K562 (cell line): Measurements from ENCODE around the gene TMED4. TPM values are rescaled to one million over a fixed set of nuclear protein-coding genes. Genes with fewer than 3 reads are reported as not detected.

Source experiments
- ATF7 ChIP-seq: fragments of 450-650 bp; IDR thresholded peaks from 2 replicates; pipeline ENCODE4 v1.7.1; 2014; ENCODE audit warnings: mild to moderate bottlenecking, moderate library complexity
- E4F1 ChIP-seq: fragments of 250-450 bp; sonication (Bioruptor Pico); IDR thresholded peaks from 2 replicates; pipeline ENCODE4 v1.5.0; 2021; ENCODE audit warnings: mild to moderate bottlenecking, borderline replicate concordance
- GABPB1 ChIP-seq: sonication (generic); formaldehyde crosslinking; IDR thresholded peaks from 2 replicates; pipeline ENCODE4 v1.8.0; 2022; ENCODE audit warnings: mild to moderate bottlenecking, missing genetic modification reagents
- HMG20B ChIP-seq: fragments of 250-450 bp; sonication (Bioruptor Pico); IDR thresholded peaks from 2 replicates; pipeline ENCODE4 v1.5.0; 2021; ENCODE audit warnings: mild to moderate bottlenecking
- ID3 ChIP-seq, 2 experiments: fragments of 250-450 bp in 1 of 2; fragments of 450-650 bp in 1 of 2; sonication (Bioruptor Pico) in 1 of 2; IDR thresholded peaks; 2 replicates each; pipeline versions ENCODE4 v1.6.1 to v1.8.0; 2016 to 2021; ENCODE audit warnings: mild to moderate bottlenecking in 2 of 2, moderate library complexity in 2 of 2, missing compliant biosample characterization in 1 of 2, missing genetic modification characterization in 1 of 2
- IRF9 ChIP-seq: fragments of 450-650 bp; IDR thresholded peaks from 2 replicates; pipeline ENCODE4 v1.6.1; 2016; ENCODE audit warnings: missing biosample characterization, missing genetic modification characterization
- PCBP1 ChIP-seq: fragments of 200-400 bp; formaldehyde crosslinking; IDR thresholded peaks from 2 replicates; pipeline ENCODE4 v1.6.1; 2018; ENCODE audit warnings: mild to moderate bottlenecking, low read depth, low read length; ENCODE audit not compliant: poor library complexity, severe bottlenecking
- ZBED1 ChIP-seq: IDR thresholded peaks from 2 replicates; pipeline ENCODE4 v1.6.1; 2014
- ZBTB17 ChIP-seq: fragments of 450-650 bp; formaldehyde crosslinking; IDR thresholded peaks from 2 replicates; pipeline ENCODE4 v1.4.0; 2020; ENCODE audit warnings: mild to moderate bottlenecking
- ZBTB2 ChIP-seq: fragments of 450-650 bp; IDR thresholded peaks from 2 replicates; pipeline ENCODE4 v1.6.1; 2016; ENCODE audit warnings: antibody characterized with exemption
- ZBTB49 ChIP-seq: sonication (generic); formaldehyde crosslinking; IDR thresholded peaks from 2 replicates; pipeline ENCODE4 v1.8.0; 2022; ENCODE audit warnings: missing genetic modification reagents, mild to moderate bottlenecking, borderline replicate concordance
- ZNF639 ChIP-seq, 2 experiments: fragments of 200-800 bp in 1 of 2; sonication (Bioruptor generic) in 1 of 2; sonication (generic) in 1 of 2; formaldehyde crosslinking in 1 of 2; IDR thresholded peaks in 1 of 2; conservative IDR thresholded peaks in 1 of 2; 2 replicates each; pipeline versions ENCODE4 v1.5.0 to v1.6.1; 2016 to 2020; ENCODE audit warnings: missing compliant biosample characterization in 1 of 2, missing genetic modification characterization in 1 of 2, missing genetic modification reagents in 1 of 2
- ZNF717 ChIP-seq: fragments of 250-450 bp; sonication (Bioruptor Pico); IDR thresholded peaks from 2 replicates; pipeline ENCODE4 v1.5.0; 2021
- ZNF740 ChIP-seq, 3 experiments: fragments of 200-800 bp in 1 of 3; sonication (Bioruptor generic) in 1 of 3; sonication (generic) in 1 of 3; formaldehyde crosslinking in 1 of 3; IDR thresholded peaks; 2 replicates each; pipeline versions ENCODE4 v1.6.1 to v1.8.0; 2016 to 2022; ENCODE audit warnings: mild to moderate bottlenecking in 2 of 3, missing compliant biosample characterization in 2 of 3, missing genetic modification characterization in 2 of 3, missing genetic modification reagents in 1 of 3
- ZNF75A ChIP-seq: fragments of 450-650 bp; formaldehyde crosslinking; IDR thresholded peaks from 2 replicates; pipeline ENCODE4 v1.4.0; 2020; ENCODE audit warnings: mild to moderate bottlenecking
- polyA plus RNA-seq, 8 experiments: library from polyadenylated mRNA; depleted of rRNA in 4 of 8; stranded (reverse) in 5 of 8; unstranded in 3 of 8; fragments of >200 nt; fragmentation: Nextera tagmentation in 2 of 8; fragmentation: Illumina TruSeq in 1 of 8; extraction: Ambion mirVana in 2 of 8; extraction: Trizol in 1 of 8; gene quantifications; 2 replicates each; pipeline versions ENCODE4 v1.2.1 to v1.2.3, GENCODE V29; 2011 to 2014; ENCODE audit warnings: inconsistent platforms in 1 of 8, missing spikeins in 1 of 8
- total RNA-seq, 7 experiments: library from RNA; depleted of rRNA in 6 of 7; stranded (reverse); fragments of >200 nt in 6 of 7; fragmentation: Illumina TruSeq in 2 of 7; extraction: Trizol in 2 of 7; gene quantifications; 2 replicates each; pipeline versions ENCODE4 v1.2.1 to v1.2.3, GENCODE V29; 2011 to 2021; ENCODE audit warnings: low replicate concordance in 1 of 7

TMED4 gene
- total and polyA plus RNA-seq, 9 of the 15 experiments (the other 6 are each of a cell fraction or from before 2014, with no cell fraction given), result 20.3 to 64.0 (median 42.1) TPM

- TF ChIP-seq ZNF639 (CRISPR knock-in tag; conservative IDR thresholded peaks at IDR 0.05 in 1 of 2, IDR thresholded peaks at IDR 0.05 in 1 of 2) (no peak), ATF7 (peak; percentile 85; the same call in 1 of the 2 replicates), ZBED1 (no peak), ZNF717 (CRISPR knock-in tag) (no peak), HMG20B (CRISPR knock-in tag) (no peak), ID3 (CRISPR knock-in tag; IDR thresholded peaks at IDR 0.05) (no peak), ID3 (tag; IDR thresholded peaks at IDR 0.05) (no peak), E4F1 (no peak), GABPB1 (CRISPR knock-in tag) (peak; percentile 63), ZNF740 (CRISPR knock-in tag; IDR thresholded peaks at IDR 0.05) (0 out of 2 replicates have a peak, but pooled peaks have one; percentile 27), ZNF740 (tag; IDR thresholded peaks at IDR 0.05) (no peak), ZBTB2 (peak; percentile 99), PCBP1 (no peak), ZNF75A (CRISPR knock-in tag) (no peak), IRF9 (tag) (no peak), ZBTB17 (CRISPR knock-in tag) (0 out of 2 replicates have a peak, but pooled peaks have one; percentile 12), ZBTB49 (CRISPR knock-in tag) (no peak)
Measured at GRCh38 chr7:44581879-44582603, at the start of gene TMED4 (continued).
